ENCODE data around the gene DGKB.

The DGKB gene

GRCh38 chr7:14389181-14389591 is 513.4 kb downstream of the DGKB start:
- DNase-seq (ENCODE audit: low read depth in 2 of 2) = no peak

GRCh38 chr7:14385074-14385473 is 517.5 kb downstream of the DGKB start:
- no peak for DNase-seq (ENCODE audit: low read depth in 2 of 2)

GRCh38 chr7:14381936-14382335 is 520.6 kb downstream of the DGKB start:
- DNase-seq (ENCODE audit: low read depth in 2 of 2) = no peak

DNA sequence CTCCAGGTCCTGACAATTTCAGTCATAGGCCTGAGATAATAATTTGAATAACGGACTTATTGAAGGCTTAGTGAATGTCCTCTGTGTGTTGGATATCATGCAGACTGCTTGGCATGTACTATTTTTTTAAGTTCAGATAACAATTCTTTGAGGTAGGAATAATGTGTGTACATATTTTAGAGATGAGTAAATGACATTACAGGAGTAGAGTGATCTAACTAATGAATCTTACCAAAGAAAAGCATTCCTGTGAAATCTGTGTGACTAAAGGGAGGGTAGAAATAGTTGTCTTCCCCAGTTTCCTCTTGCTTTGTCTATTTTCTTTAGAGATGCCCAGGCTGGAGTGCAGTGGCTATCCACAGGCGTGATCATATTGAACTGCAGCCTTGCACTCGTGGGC is 521.2 kb downstream of the DGKB start:
- DNase-seq (ENCODE audit: low read depth in 2 of 2) = no peak

- DNase-seq (ENCODE audit: low read depth in 2 of 2) = no peak
These were observed 521.7 kb downstream of the DGKB start for GRCh38 chr7:14380881-14381280.

GRCh38 chr7:14377646-14378266 is 524.8 kb downstream of the DGKB start:
- DNase-seq (ENCODE audit: low read depth in 2 of 2) = no peak

DNA sequence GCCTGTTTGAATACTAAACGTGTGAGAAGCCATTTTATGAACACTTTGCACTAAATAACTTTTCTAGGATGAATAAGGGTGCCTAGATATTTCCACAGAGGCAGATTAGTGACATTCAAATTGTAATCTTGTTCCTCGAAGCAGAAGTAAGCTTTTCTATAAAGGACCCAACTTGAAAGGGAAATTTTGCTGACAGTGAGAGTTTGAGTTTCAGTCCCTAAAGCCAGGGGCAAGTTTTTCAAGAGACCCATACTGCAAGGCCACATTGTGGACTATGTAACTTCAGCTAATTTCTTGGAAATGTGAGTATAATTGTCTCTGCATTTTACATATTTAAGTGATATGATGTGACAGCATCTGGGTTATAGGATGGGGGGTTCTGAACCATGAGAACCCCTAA is 525.8 kb downstream of the DGKB start:
- no peak for DNase-seq (ENCODE audit: low read depth in 2 of 2)

DNA sequence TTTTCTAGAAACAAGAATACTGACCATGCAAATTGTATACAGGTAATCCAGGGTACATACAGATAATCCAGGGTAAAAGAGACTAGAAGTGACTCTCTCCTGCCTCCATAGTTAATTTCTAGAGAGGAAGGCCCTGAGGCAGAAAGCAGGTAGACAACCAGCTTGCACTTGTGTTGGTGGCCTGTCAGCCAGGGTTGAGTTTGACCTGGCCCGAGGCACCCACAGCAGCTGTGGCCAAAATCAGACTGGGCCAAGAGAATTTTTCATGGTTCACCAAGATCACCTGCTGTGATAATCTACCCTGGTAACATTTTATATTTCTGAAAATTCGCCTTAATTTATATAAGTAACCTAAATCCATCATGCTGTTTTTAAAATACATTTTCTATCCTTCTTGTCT is 526.6 kb downstream of the DGKB start:
- no peak for DNase-seq (ENCODE audit: low read depth in 2 of 2)

- no peak for DNase-seq (ENCODE audit: low read depth in 2 of 2)
These were observed 528.2 kb downstream of the DGKB start for GRCh38 chr7:14374336-14374735.

- DNase-seq (ENCODE audit: low read depth in 2 of 2) = no peak
These were observed 534.3 kb downstream of the DGKB start for GRCh38 chr7:14368285-14368684.

DNA sequence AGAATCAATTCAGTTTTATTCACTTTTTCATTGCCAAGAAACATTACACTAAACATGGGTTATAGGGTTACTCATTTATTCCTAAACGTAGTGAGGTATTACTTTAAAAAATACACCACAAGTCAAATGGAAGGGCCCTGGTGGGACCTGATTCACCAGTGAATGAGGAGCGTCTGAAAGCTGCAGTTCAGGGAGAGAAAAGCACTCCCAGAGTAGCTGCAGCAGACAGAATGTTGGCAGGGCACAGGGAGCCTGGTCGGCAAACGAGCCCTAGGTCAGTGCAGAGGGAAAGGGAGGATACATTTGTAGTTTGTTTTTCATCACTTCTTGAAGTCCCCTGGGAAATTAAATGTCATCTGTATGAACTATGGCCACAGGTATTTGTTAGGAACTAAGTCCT is 551.4 kb downstream of the DGKB start:
- no peak for DNase-seq (ENCODE audit: low read depth in 2 of 2)

DNA sequence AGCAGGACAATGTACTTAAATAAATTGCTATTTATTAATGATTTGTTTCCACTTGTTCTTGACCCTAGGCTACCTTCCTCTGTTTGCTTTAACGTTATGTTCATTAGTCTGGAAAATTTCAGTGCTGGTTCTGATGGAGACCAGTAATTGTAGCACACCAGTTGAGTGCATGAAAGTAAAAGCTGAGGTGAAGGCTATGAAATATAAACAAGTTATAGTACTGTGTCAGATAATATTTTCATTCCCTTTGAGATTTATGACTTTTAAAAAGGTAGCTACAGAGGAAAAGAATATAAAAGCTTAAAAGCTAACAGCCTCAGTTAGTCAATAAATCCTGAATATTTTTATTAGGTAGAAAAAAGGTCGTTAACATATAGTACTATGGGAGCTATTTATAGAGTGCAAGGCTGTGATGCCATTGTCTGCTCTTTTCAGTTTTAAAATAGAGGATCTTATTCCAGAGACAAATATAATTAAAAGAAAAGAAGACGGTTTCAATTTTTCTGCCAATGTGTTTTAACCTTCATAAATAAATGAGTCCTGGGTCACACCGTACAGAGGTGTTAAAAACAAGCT is 561.3 kb downstream of the DGKB start:
- DNase-seq (ENCODE audit: low read depth in 2 of 2) = no peak

DNA sequence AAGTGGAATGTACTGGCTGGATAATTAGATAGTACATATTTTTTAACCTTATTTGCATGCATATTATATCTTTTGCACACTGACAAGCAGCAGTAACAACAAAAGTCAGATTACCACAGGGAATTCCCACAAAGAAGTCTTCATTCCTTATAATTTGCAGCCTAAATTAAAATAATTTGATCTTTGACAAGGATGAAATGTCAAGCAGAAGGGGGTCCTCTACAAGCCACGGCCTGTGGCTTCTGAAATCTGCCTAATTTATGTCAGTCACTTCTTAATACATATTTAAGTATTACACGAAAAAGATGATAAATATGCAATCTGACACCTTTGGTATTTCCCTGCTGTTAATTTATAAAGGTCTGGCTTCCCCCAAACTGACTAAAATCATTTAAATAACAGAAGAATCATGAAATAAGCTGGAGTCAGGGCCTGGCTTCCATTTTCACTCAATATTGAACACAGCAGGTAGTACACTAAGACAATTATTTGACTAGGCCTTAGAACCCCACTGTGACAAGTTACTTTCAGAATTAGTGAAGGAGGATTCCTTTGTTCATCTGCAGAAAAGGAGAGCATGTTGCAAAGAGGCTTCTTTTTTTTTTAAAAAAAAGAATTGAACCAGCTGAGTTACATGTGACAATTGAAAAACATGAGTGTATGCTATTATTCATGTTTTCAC is 562.0 kb downstream of the DGKB start:
- DNase-seq (ENCODE audit: low read depth in 2 of 2) = no peak

- no peak for DNase-seq (ENCODE audit: low read depth in 2 of 2)
These were observed 562.7 kb downstream of the DGKB start for GRCh38 chr7:14339861-14340260.

GRCh38 chr7:14336256-14336655 is 566.3 kb downstream of the DGKB start:
- DNase-seq (ENCODE audit: low read depth in 2 of 2) = no peak

DNA sequence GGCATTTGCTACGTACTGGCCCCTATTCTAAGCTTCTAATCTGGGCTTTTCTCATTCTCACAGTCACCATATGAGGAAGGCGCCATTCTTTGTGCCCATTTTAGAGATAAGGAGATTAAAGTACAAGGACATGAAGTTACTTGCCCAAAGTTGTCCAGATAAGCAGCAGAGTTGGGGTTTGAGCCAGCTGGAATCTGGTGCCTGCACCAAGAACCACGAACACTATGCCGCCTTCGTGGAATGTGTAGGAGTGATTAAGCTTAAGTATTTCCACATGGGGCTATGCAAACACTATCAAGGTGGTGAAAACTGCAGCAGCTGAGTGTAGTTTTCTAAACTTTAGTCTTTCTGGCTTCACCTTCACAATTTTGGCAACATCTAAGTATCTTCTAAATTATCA is 570.4 kb downstream of the DGKB start:
- no peak for DNase-seq (ENCODE audit: low read depth in 2 of 2)

DNA sequence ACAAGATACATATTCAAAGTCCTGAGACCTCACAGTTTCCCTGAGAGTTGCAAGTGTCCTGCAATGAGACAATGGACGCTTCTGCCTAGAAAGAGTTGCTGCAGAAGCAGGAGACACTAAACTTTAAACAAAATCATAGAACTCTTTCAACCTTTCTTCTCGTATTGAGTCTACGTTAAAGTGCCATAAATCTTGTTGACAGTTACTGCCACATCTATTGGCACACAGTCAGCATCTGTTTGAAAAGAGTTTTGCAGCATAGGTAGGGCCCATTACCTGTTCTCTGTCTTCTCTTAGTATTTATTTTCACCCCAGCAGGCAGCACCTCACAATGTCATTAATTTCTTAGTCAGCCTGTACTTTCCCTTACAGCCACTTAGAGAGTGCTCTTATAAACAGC is 577.8 kb downstream of the DGKB start:
- DNase-seq (ENCODE audit: low read depth in 2 of 2) = no peak

DNA sequence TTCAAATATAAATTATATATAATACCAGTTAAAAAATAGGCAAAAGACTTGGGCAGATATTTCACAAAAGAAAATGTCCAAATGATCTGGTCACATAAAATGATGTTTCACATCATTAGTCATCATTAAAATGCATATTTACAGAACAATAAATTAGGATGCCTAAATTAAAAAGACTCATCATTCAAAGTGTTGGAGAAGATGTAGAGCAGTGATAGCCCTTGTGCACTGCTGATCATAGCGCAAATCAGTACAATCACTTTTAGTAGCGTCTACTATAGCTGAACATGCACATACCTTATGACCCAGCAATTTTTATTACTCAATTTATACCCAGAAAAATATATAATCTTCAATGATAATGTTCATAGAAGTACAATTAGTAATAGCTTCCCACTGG is 579.8 kb downstream of the DGKB start:
- DNase-seq (ENCODE audit: low read depth in 2 of 2) = no peak

GRCh38 chr7:14321947-14322346 is 580.6 kb downstream of the DGKB start:
- no peak for DNase-seq (ENCODE audit: low read depth in 2 of 2)

DNA sequence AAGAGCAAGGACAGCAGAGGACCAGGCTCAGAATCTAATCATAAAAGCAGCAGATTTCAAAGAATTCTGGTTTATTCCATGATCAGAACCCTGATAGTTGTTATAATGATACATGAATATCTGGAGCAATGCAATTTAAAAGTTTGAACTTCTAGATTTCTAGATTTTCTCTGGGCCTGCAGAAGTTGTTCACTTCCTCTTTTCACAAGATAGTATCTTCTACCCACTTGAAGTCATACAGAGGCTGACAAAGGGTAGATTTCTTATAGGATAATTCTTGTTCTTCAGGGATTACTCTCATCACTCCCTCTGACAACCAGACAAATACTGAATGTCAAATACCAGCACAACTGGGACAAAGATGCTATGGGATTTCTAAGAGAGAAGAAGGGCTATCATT is 593.1 kb downstream of the DGKB start:
- DNase-seq (ENCODE audit: low read depth in 2 of 2) = no peak

DNA sequence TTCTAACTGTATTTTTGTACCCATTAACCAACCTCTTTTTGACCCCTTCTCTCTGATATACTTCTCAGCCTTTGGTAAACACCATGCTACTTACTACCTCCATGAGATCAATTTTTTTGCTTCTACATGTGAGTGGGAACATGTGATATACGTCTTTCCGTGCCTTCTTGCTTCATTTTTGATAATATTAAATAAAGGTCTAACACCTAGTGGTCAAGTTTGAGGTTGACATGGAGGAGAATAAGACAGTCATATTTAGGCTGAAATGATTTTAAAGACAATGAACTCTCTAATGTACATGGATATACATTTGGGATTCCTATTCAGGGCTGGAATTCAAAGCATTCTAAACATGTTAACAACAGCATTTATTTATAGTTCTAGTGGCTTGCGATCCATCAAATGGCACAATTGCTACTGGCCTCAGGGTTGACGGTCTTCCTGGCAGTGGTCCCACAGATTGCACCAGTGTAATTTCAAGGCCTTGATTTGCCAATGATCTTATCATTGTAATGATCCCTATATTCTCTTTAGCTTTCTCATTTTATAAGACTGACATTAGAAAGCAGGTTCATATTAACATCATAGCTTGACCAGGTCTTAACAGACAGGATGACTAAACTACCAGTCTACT is 597.2 kb downstream of the DGKB start:
- no peak for DNase-seq (ENCODE audit: low read depth in 2 of 2)

- no peak for DNase-seq (ENCODE audit: low read depth in 2 of 2)
These were observed 599.0 kb downstream of the DGKB start for GRCh38 chr7:14303536-14303935.

GRCh38 chr7:14294637-14295036 is 607.9 kb downstream of the DGKB start:
- no peak for DNase-seq (ENCODE audit: low read depth in 2 of 2)
